Mesendoderm (in vitro differentiated cells): Measurements from ENCODE around the gene TUT4.
A peak's percentile ranks its signal among the peaks of the same experiment; 100 is the strongest.

Experiments
- DNase-seq: peaks from one replicate; pipeline ENCODE4 v3.0.0; 2013
- H2AK5ac ChIP-seq: 2 replicates; pipeline ENCODE4 v1.6.1; 2013; ENCODE audit warnings: low read length, inconsistent platforms
- H2BK120ac ChIP-seq: 2 replicates; pipeline ENCODE4 v1.6.1; 2013; ENCODE audit warnings: low read depth, mild to moderate bottlenecking, low read length, moderate library complexity, mixed read lengths
- H2BK15ac ChIP-seq: replicated peaks from 2 replicates; pipeline ENCODE4 v1.6.1; 2013; ENCODE audit warnings: low read depth, mild to moderate bottlenecking, moderate library complexity
- H2BK5ac ChIP-seq: 2 replicates; pipeline ENCODE4 v1.6.1; 2013; ENCODE audit warnings: low read length, inconsistent platforms
- H3K18ac ChIP-seq: 2 replicates; pipeline ENCODE4 v1.6.1; 2013; ENCODE audit warnings: mild to moderate bottlenecking, low read length, mixed read lengths
- H3K23ac ChIP-seq: one replicate; pipeline ENCODE4 v1.6.1; 2013; ENCODE audit warnings: low read length
- H3K27ac ChIP-seq: 2 replicates; pipeline ENCODE4 v1.5.1; 2013; ENCODE audit warnings: low read depth, mild to moderate bottlenecking, inconsistent platforms, low read length, moderate library complexity
- H3K27me3 ChIP-seq: 2 replicates; pipeline ENCODE4 v1.6.1; 2013; ENCODE audit warnings: low read length, control low read depth, mild to moderate bottlenecking, inconsistent platforms; ENCODE audit not compliant: insufficient read depth, poor library complexity
- H3K36me3 ChIP-seq: 2 replicates; pipeline ENCODE4 v1.6.1; 2013; ENCODE audit warnings: low read length, inconsistent platforms; ENCODE audit not compliant: control insufficient read depth, insufficient read depth
- H3K4ac ChIP-seq: one replicate; pipeline ENCODE4 v1.6.1; 2013; ENCODE audit warnings: low read depth, mild to moderate bottlenecking, low read length, moderate library complexity
- H3K4me1 ChIP-seq: 2 replicates; pipeline ENCODE4 v1.6.1; 2013; ENCODE audit warnings: low read depth, low read length, inconsistent platforms; ENCODE audit not compliant: control insufficient read depth
- H3K4me2 ChIP-seq: 2 replicates; pipeline ENCODE4 v1.6.1; 2013; ENCODE audit warnings: low read length
- H3K4me3 ChIP-seq: 2 replicates; pipeline ENCODE4 v1.5.1; 2013; ENCODE audit warnings: mild to moderate bottlenecking, low read length
- H3K56ac ChIP-seq: one replicate; pipeline ENCODE4 v1.6.1; 2013; ENCODE audit warnings: low read length
- H3K79me1 ChIP-seq: 2 replicates; pipeline ENCODE4 v1.6.1; 2013; ENCODE audit warnings: low read length, inconsistent platforms
- H3K79me2 ChIP-seq: 2 replicates; pipeline ENCODE4 v1.6.1; 2013; ENCODE audit warnings: mild to moderate bottlenecking, low read length; ENCODE audit not compliant: control insufficient read depth, insufficient read depth
- H3K9ac ChIP-seq: 2 replicates; pipeline ENCODE4 v1.6.1; 2013; ENCODE audit warnings: low read length, inconsistent platforms
- H4K5ac ChIP-seq: one replicate; pipeline ENCODE4 v1.6.1; 2013; ENCODE audit warnings: low read length
- H4K8ac ChIP-seq: one replicate; pipeline ENCODE4 v1.6.1; 2013; ENCODE audit warnings: low read depth, mild to moderate bottlenecking, control low read depth, low read length, moderate library complexity
- WGBS: extraction: QIAGEN DNeasy Blood & Tissue Kit; methylation state at CpG from one replicate; pipeline ENCODE4 v1.1.7; 2013; ENCODE audit warnings: low lambda C conversion rate, missing lambda C conversion rate; ENCODE audit not compliant: insufficient coverage; ENCODE audit errors: extremely low coverage; 5-methylcytosine and 5-hydroxymethylcytosine counted together

The TUT4 gene

GRCh38 chr1:52454779-52455178, 98.1 kb downstream of the TUT4 start:
- Histone ChIP-seq H2AK5ac (no peak overlapping the region), H4K8ac (no peak overlapping the region), H3K27me3 (no peaks in the 10 kb centered on the region), H3K36me3 (no peaks in the 10 kb centered on the region), H2BK120ac (no peak overlapping the region), H3K56ac (no peak overlapping the region), H3K23ac (no peak overlapping the region), H3K4ac (no peak overlapping the region), H2BK5ac (no peak overlapping the region), H2BK15ac (no peak overlapping the region), H3K4me1 (no peaks in the 10 kb centered on the region), H3K18ac (no peak overlapping the region), H3K9ac (no peak overlapping the region), H3K79me2 (no peaks in the 10 kb centered on the region), H3K79me1 (no peaks in the 10 kb centered on the region), H4K5ac (no peak overlapping the region), H3K27ac (no peak overlapping the region), H3K4me2 (no peak overlapping the region), H3K4me3 (no peak overlapping the region)
- WGBS, result no CpG with 5 or more reads among the region's 2 CpGs
- no peak for DNase-seq

DNA sequence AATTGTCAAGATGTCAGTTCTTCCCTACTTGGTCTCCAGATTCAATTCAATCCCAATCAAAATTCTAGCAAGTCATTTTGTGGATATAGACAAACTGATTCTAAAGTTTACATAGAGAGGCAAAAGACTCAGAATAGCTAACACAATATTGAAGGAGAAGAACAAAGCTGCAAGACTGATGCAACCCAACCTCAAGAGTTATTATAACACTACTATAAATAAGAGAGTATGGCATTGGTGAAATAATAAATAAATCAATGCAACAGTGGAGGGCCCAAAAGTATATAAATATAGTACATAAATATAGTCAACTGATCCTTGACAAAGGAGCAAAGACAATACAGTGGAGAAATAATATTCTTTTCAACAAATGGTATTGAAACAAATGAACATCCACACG, 98.8 kb downstream of the TUT4 start:
- H3K4me1 ChIP-seq, result no peaks in the 10 kb centered on the region
- H3K4ac ChIP-seq, result no peak overlapping the region
- H2BK5ac ChIP-seq, result no peak overlapping the region
- no peak overlapping the region for H2BK120ac ChIP-seq
- H3K9ac ChIP-seq, result no peak overlapping the region
- H3K23ac ChIP-seq, result no peak overlapping the region
- no peak overlapping the region for H3K56ac ChIP-seq
- H3K36me3 ChIP-seq, result no peaks in the 10 kb centered on the region
- H4K8ac ChIP-seq, result no peak overlapping the region
- no peak overlapping the region for H4K5ac ChIP-seq
- H3K79me2 ChIP-seq, result no peaks in the 10 kb centered on the region
- no peak overlapping the region for H2BK15ac ChIP-seq
- DNase-seq, result no peak
- no peak overlapping the region for H3K18ac ChIP-seq
- no CpG with 5 or more reads among the region's 1 CpG for WGBS
- H3K27me3 ChIP-seq, result no peaks in the 10 kb centered on the region
- no peak overlapping the region for H3K4me2 ChIP-seq
- H2AK5ac ChIP-seq, result no peak overlapping the region
- H3K79me1 ChIP-seq, result no peaks in the 10 kb centered on the region
- no peak overlapping the region for H3K4me3 ChIP-seq
- H3K27ac ChIP-seq, result no peak overlapping the region

DNA sequence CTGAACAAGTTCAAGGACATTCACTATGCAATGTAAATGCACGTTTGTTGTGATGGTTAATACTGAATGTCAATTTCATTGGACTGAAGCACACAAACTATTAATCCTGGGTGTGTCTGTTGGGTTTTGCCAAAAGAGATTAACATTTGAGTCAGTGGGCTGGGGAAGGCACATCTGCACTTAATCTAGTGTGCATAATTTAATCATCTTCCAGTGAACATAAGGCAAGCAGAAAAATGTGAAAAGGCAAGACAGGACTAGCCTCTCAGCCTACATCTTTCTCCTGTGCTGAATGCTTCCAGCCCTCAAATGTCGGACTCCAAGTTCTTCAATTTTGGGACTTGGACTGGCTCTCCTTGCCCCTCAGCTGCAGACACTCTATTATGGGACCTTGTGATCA, 108.4 kb downstream of the TUT4 start:
- H3K36me3 ChIP-seq, result peaks cover 1% of the 10 kb centered on the region
- H3K4me2 ChIP-seq, result no peak overlapping the region
- no peak overlapping the region for H3K18ac ChIP-seq
- no peak overlapping the region for H3K56ac ChIP-seq
- no peaks in the 10 kb centered on the region for H3K27me3 ChIP-seq
- H3K4me3 ChIP-seq, result no peak overlapping the region
- H3K4ac ChIP-seq, result no peak overlapping the region
- no peak for DNase-seq
- no peaks in the 10 kb centered on the region for H3K4me1 ChIP-seq
- no peak overlapping the region for H2BK5ac ChIP-seq
- no peak overlapping the region for H2BK120ac ChIP-seq
- no peak overlapping the region for H3K9ac ChIP-seq
- H2BK15ac ChIP-seq, result no peak overlapping the region
- no CpG with 5 or more reads among the region's 2 CpGs for WGBS
- H3K79me1 ChIP-seq, result no peaks in the 10 kb centered on the region
- no peak overlapping the region for H4K5ac ChIP-seq
- no peak overlapping the region for H4K8ac ChIP-seq
- no peaks in the 10 kb centered on the region for H3K79me2 ChIP-seq
- H3K23ac ChIP-seq, result no peak overlapping the region
- H3K27ac ChIP-seq, result no peak overlapping the region
- no peak overlapping the region for H2AK5ac ChIP-seq

GRCh38 chr1:52439976-52440375, 112.9 kb downstream of the TUT4 start:
- Histone ChIP-seq H3K36me3 (peaks cover 1% of the 10 kb centered on the region), H3K4me1 (no peaks in the 10 kb centered on the region)

DNA sequence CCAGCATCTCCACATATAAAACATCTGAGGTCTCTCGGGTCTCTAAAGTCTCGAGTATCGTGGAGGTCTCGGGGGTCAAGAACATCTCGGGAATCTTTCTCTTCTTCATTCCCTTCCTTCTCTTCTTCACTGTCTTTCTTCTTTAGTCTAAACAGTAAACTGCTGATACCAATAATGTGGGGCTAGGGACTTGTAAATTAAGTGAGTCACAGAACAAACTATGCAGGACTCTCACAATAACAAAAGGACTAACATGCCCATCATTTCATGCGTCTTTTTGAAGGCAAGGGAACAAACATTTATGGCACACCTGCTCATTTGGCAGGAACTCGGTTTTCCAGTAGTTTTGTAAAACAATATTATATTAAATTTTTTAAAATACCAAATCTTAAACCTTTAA, 116.1 kb downstream of the TUT4 start:
- H3K79me2 ChIP-seq, result no peaks in the 10 kb centered on the region
- H2BK120ac ChIP-seq, result no peak overlapping the region
- no peak overlapping the region for H3K23ac ChIP-seq
- no peak overlapping the region for H3K4me2 ChIP-seq
- no peak overlapping the region for H3K56ac ChIP-seq
- WGBS, result no CpG with 5 or more reads among the region's 7 CpGs
- H2BK15ac ChIP-seq, result no peak overlapping the region
- peak; percentile 35 for DNase-seq
- H4K8ac ChIP-seq, result no peak overlapping the region
- no peak overlapping the region for H3K4ac ChIP-seq
- no peaks in the 10 kb centered on the region for H3K36me3 ChIP-seq
- no peaks in the 10 kb centered on the region for H3K4me1 ChIP-seq
- no peaks in the 10 kb centered on the region for H3K79me1 ChIP-seq
- no peak overlapping the region for H3K4me3 ChIP-seq
- H3K9ac ChIP-seq, result no peak overlapping the region
- H4K5ac ChIP-seq, result no peak overlapping the region
- peak overlapping the region; percentile 31 for H3K27ac ChIP-seq
- no peak overlapping the region for H2AK5ac ChIP-seq
- H3K27me3 ChIP-seq, result no peaks in the 10 kb centered on the region
- no peak overlapping the region for H2BK5ac ChIP-seq
- H3K18ac ChIP-seq, result no peak overlapping the region

More at GRCh38 chr1:52439976-52440375, 112.9 kb downstream of the TUT4 start:
- H2BK15ac ChIP-seq, result no peak overlapping the region
- no peaks in the 10 kb centered on the region for H3K79me2 ChIP-seq
- no peak overlapping the region for H3K4ac ChIP-seq
- no peak overlapping the region for H4K5ac ChIP-seq
- no peak overlapping the region for H2BK120ac ChIP-seq
- H3K9ac ChIP-seq, result no peak overlapping the region
- WGBS, result 100% methylated on average over 1 of the region's 4 CpGs
- no peaks in the 10 kb centered on the region for H3K79me1 ChIP-seq
- H3K27me3 ChIP-seq, result no peaks in the 10 kb centered on the region
- H2AK5ac ChIP-seq, result no peak overlapping the region
- H3K27ac ChIP-seq, result no peak overlapping the region
- H4K8ac ChIP-seq, result no peak overlapping the region
- no peak for DNase-seq
- no peak overlapping the region for H2BK5ac ChIP-seq
- H3K4me2 ChIP-seq, result no peak overlapping the region
- H3K23ac ChIP-seq, result no peak overlapping the region
- no peak overlapping the region for H3K56ac ChIP-seq
- H3K18ac ChIP-seq, result no peak overlapping the region
- no peak overlapping the region for H3K4me3 ChIP-seq

DNA sequence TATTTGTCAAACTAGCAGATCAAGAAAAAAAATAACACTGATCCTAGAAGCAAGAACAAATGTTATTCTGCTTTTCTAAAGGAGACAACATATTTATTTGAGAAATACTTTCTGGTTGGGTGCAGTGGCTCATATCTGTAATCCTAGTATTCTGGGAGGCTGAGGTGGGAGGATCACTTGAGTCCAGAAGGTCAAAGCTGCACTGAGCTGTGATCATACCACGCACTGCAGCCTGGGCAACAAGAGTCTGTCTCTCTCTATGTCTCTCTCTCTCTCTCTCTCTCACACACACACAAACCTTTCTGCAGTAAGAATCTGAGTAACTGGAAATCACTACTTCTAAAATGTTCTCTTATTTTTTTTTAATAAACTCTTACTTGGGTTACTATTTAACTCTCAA, 117.2 kb downstream of the TUT4 start:
- H3K27me3 ChIP-seq, result no peaks in the 10 kb centered on the region
- no peak overlapping the region for H2BK5ac ChIP-seq
- no peak overlapping the region for H4K5ac ChIP-seq
- no peaks in the 10 kb centered on the region for H3K79me1 ChIP-seq
- H3K36me3 ChIP-seq, result peaks cover 4% of the 10 kb centered on the region
- no peak overlapping the region for H4K8ac ChIP-seq
- H3K27ac ChIP-seq, result no peak overlapping the region
- H3K18ac ChIP-seq, result no peak overlapping the region
- H3K4ac ChIP-seq, result no peak overlapping the region
- H3K56ac ChIP-seq, result no peak overlapping the region
- WGBS, result no CpG with 5 or more reads among the region's 1 CpG
- no peak overlapping the region for H3K9ac ChIP-seq
- H3K4me1 ChIP-seq, result no peaks in the 10 kb centered on the region
- H3K23ac ChIP-seq, result no peak overlapping the region
- H2AK5ac ChIP-seq, result no peak overlapping the region
- H3K4me3 ChIP-seq, result no peak overlapping the region
- H3K4me2 ChIP-seq, result no peak overlapping the region
- H2BK15ac ChIP-seq, result no peak overlapping the region
- no peak overlapping the region for H2BK120ac ChIP-seq
- H3K79me2 ChIP-seq, result no peaks in the 10 kb centered on the region
- DNase-seq, result no peak
